Stimulated activated CD8-positive, alpha-beta memory T cell treated with anti-CD3 and anti-CD28 coated beads, Interleukin-2, amount 100 ng/mL, for 48 hours (primary cell): ENCODE measurements around the gene VKORC1L1.
"Not testable (repeated sequence)": the region's sequence is repeated elsewhere in the genome, so short reads cannot be mapped to it uniquely, and the experiment has no call there.

ENCODE experiments used
- DNase-seq, 2 donors: peaks; one replicate each; pipeline ENCODE4 v3.0.0-alpha.2; 2020; ENCODE audit warnings: low read depth in 2 of 2

VKORC1L1 gene

DNA sequence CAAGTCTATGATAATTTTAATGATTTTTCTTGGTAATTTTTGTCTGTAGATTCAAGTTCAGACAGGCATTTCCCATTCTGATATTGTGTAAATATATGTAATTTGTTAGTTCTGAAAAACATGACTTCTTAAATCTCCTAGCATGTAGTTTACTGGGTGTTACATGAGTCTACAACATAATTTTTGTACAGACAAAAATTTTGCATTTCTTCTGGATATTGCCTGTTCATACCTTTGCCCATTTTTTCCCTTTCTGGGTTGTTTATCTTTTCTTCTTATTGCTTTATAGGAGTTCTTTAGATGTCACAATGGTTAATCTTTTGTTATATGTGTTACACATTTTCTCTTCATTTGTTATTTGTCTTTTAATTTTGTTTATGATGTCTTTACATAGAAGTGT, 12.1 kb downstream of the VKORC1L1 start:
- not testable (repeated sequence) for DNase-seq

DNA sequence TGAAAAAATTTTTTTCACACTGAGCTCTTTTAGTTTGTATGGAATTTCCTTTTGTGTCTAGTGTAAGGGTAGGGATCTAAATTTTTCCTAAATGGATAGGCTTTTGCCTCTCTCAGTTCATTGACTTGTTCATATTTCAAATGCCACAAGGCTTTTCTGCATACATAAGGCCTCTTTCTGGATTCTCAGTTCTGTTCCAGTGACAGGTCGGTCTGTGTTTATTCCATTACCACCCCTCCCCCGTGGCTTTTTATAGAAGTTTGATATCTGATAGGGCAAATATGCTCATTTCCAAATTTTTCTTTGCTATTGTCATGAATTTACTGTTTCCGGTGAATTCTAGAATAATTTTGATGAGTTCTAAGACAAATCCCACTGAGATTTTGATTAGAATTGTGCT, 12.7 kb downstream of the VKORC1L1 start:
- not testable (repeated sequence) for DNase-seq

DNA sequence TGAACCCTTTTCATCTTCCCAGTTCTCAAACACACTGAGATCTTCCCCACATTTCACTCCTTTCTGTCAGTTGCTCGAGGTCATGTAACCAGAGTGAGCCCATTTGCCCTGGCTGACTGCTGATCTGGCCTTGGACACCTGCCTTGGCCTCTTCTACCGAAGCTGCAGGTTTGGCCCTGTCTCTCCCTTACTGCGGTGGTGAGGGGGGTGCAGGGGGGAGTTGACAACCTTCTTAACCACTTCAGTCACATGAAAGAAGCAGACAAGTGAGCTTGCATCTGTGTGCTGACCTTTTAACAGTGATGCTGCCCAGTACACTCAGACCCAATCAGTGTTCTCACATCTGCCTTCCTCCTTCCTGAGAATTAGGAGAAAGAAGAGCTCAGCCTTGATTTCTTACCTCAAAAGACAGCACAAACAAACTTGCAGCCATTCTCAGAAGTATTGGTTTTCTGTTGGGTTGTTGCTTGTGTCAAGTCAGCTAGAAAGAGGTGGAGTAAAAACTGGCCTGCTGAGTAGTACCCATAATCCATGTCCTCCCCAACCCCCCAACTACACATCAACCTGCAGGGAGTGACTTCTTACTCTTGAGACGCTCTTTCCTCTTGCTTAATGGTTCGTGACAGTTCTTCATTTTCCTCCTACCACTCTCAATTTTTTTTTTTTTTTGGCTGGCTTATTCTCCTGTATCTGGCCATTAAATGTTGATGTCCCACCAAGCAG, 15.7 kb downstream of the VKORC1L1 start:
- not testable (repeated sequence) for DNase-seq

- DNase-seq, result not testable (repeated sequence)
These were observed 16.8 kb downstream of the VKORC1L1 start for GRCh38 chr7:65889722-65890121.

- no peak for DNase-seq
These were observed 19.3 kb downstream of the VKORC1L1 start for GRCh38 chr7:65892161-65892560.

DNA sequence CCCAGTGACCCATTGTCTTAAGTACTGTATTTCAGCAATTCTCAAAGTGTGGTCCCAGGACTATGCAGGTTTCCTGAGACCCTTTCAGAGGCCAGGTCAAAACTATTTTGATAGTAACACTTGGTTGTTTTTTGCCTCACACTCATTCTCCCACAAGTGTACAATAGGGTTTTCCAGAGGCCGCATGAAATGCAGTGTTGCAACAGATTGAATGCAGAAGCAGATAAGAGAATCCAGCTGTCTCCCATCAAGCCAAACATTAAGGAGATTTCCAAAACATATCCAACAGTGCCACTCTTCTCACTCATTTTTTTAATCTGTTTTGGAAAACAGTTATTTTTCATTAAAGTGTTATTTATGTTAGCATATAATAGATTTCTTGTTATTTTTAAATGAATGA, 20.0 kb downstream of the VKORC1L1 start:
- no peak for DNase-seq

GRCh38 chr7:65896279-65896870, 23.5 kb downstream of the VKORC1L1 start:
- no peak for DNase-seq

GRCh38 chr7:65897289-65897688, 24.4 kb downstream of the VKORC1L1 start:
- DNase-seq, result not testable (repeated sequence)

DNA sequence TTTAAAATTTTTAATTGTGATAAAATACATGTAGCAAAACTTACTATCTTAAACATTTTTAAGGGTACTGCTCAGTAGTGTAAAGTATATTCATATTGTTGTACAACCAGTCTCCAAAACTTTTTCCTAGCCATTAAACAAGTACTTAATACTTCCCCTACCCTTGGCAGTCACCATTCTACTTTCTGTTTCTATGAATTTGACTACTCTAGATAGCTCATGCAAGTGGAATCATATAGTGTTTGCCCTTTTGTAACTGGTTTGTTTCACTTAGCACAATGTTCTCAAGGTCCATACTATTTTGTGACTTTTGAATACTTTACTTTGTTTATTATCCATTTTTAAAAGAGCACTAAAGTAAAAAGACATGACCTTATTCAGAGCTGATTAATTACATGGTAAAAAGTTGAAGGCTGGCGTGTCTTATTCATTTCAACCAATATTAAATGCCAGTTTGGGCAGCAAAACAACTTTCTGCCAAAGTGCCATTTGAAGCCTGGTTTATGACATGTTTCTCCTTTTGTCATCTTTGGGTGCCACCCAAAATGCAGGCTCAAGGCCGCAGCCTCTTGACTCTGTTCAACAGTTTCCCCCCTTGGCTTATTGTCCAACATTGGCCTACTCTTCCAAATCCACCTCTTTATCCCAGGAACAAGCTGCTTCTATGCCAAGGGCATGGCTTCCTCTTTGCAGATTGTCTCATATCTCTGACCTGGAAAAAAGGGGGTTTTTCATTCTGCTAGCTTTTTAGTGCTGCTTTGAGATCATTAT, 26.0 kb downstream of the VKORC1L1 start:
- DNase-seq, result not testable (repeated sequence)

DNA sequence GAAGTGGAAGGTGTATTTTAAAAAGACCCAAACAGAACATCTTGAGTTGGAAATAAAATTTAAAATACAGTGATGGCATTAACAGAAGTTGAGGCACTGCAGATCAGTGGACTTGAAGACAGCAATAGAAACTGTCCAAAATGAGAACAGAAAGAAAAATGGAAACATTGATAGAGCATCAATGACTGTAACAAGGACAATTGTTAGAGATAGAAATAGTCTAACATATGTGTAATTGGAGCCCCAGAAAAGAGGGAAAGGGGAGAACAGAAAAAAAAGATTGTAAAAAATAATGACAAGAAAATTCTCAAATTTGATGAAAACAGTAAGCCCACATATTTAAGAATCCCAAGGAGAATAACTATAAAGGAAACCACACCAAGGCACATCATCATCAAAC, 29.4 kb downstream of the VKORC1L1 start:
- no peak for DNase-seq

- no peak for DNase-seq
These were observed 34.8 kb downstream of the VKORC1L1 start for GRCh38 chr7:65907501-65908198.

DNA sequence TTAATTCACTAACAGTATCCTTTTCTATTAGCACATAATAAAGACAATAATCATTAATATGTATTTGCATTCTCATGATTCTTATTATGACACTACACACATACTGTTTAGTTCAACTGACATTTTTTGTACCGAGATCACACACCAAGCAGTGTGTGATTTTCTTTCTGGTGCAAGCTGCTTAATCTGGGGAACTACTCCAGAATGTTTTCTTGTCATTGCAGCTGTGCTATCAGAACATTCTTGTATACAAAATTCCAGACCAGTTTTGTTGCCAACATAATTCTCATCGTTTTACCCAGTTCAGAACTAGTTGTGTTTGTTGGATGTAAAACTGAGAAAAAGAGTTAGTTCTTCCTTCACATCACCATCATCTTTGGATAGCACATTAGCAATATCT, 37.4 kb downstream of the VKORC1L1 start:
- DNase-seq, result no peak

DNA sequence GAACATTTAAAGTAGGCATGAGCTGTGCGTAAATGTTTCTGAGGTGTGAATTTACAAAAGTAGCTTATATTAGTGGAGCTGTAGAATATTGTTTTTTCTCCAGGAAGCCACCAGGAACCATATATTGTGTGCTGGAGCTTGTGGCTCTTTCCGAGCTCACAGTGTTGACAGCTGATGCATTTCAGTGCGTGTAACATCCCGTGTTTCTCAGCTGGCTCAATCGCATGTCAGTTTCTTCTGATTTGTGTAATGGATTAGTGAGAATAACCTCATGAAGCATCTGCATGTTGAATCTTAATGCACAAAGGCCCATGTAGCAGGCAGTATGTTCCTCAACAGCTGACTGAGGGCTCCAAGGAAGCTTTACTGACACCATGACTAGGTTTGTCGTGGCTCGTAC, 39.4 kb downstream of the VKORC1L1 start:
- no peak for DNase-seq

GRCh38 chr7:65915921-65916657, 43.2 kb downstream of the VKORC1L1 start:
- no peak for DNase-seq

DNA sequence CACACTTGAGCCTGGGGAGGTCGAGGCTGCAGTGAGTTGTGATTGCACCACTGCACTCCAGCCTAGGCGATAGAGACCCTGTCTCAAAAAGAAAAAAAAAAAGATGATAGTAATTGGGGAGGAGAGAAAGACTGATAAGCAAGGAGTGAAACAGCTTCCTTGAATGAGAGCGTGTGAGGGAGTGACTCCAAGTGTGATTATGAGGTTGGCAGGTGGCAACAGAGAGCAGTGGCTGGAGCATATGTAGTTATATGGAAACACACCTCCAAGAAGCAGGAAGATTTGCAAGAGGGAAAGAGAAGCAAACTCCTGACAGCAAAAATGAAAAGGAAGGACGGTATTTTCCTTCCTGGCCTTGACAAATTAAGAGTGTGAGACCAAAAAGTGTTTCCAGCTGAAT, 50.4 kb downstream of the VKORC1L1 start:
- DNase-seq, result no peak

- DNase-seq, result no peak
These were observed 51.3 kb downstream of the VKORC1L1 start for GRCh38 chr7:65924193-65924592.

DNA sequence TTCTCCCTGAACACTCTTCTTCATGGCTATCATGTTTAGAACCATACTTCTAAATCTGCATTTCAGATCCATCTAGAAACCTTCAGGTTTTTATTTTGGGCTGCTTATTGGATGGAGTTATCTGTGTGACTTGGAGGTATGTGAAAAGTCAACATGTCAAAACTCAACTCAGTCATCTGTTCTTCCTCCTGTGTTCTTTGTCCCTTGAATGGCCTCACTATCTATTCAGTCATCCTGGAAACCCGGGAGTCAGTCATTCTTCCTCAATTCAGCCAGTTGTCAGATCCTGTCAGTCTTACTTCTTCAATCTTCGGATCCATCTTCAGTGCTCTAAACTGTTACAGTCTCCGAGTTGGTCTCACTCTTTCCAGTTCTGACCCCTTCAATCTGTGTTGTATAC, 52.2 kb downstream of the VKORC1L1 start:
- DNase-seq, result no peak

- no peak for DNase-seq
These were observed 53.7 kb downstream of the VKORC1L1 start for GRCh38 chr7:65926588-65926987.

- no peak for DNase-seq
These were observed 54.9 kb downstream of the VKORC1L1 start for GRCh38 chr7:65927489-65928448.

DNA sequence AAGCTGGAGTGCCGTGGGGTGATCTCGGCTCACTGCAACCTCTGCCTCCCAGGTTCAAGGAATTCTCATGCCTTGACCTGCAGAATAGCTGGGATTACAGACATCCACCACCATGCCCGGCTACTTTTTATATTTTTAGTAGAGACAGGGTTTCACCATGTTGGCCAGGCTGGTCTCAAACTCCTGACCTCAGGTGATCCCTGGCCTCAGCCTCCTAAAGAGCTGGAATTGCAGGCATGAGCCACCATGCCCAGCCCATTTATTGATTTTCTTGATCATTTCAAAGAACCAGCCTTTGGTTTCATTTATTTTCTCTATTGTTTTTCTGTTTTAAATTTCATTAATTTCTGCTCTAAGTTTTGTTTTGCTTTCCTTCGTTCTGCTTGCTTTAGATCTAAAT, 58.8 kb downstream of the VKORC1L1 start:
- no peak for DNase-seq
